ENCODE data around the gene ELAVL3. TPM values are rescaled to one million over a fixed set of nuclear protein-coding genes. Genes with fewer than 3 reads are reported as not detected.
A peak's percentile ranks its signal among the peaks of the same experiment; 100 is the strongest.
"Not testable (repeated sequence)": the region's sequence is repeated elsewhere in the genome, so short reads cannot be mapped to it uniquely, and the experiment has no call there.

The ELAVL3 gene
- total RNA-seq, 1 experiment from 2014 or later, result not detected

DNA sequence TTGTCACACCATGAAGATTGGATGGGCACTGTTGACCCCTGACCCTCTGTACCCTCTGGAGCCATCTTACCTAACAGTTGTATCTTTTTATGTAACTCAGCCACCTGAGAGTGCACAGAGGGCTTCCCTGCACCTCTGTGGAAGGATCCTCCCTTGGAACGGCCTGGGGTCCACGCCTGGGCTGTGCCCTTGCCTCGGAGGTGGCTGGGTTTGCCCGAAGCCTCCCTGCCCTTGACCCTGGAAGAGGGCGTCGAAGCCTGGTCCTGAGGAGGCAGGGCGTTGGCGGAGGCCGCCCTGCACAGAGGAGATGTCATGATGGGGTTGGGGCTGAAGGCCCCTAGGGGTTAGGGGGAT lies 46.2 kb downstream of the ELAVL3 start:
- BruUV-seq (replicated peaks), result no TSS peak
- in situ Hi-C loops (cut with HindIII; ENCODE audit: low pct_unique_long_range_greater_than_20kb, low sequenced_read_pairs) (no loop called here), intact Hi-C loops (cut with micrococcal nuclease; ENCODE audit: unreplicated experiment) (no loop called here)
- TF ChIP-seq POLR2AphosphoS5 (IDR thresholded peaks at IDR 0.05; ENCODE audit: low read depth, low read length) (no peak), SIN3A (IDR thresholded peaks at IDR 0.05; ENCODE audit: borderline replicate concordance, insufficient read depth, low read depth, low read length) (no peak), TCF7L2 (IDR thresholded peaks at IDR 0.05; ENCODE audit: low read depth, low read length) (no peak)
- TF ChIP-seq, protein P1, sequence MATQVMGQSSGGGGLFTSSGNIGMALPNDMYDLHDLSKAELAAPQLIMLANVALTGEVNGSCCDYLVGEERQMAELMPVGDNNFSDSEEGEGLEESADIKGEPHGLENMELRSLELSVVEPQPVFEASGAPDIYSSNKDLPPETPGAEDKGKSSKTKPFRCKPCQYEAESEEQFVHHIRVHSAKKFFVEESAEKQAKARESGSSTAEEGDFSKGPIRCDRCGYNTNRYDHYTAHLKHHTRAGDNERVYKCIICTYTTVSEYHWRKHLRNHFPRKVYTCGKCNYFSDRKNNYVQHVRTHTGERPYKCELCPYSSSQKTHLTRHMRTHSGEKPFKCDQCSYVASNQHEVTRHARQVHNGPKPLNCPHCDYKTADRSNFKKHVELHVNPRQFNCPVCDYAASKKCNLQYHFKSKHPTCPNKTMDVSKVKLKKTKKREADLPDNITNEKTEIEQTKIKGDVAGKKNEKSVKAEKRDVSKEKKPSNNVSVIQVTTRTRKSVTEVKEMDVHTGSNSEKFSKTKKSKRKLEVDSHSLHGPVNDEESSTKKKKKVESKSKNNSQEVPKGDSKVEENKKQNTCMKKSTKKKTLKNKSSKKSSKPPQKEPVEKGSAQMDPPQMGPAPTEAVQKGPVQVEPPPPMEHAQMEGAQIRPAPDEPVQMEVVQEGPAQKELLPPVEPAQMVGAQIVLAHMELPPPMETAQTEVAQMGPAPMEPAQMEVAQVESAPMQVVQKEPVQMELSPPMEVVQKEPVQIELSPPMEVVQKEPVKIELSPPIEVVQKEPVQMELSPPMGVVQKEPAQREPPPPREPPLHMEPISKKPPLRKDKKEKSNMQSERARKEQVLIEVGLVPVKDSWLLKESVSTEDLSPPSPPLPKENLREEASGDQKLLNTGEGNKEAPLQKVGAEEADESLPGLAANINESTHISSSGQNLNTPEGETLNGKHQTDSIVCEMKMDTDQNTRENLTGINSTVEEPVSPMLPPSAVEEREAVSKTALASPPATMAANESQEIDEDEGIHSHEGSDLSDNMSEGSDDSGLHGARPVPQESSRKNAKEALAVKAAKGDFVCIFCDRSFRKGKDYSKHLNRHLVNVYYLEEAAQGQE (IDR thresholded peaks at IDR 0.05; ENCODE audit: insufficient read depth in 1 of 2, low read depth in 2 of 2, low read length in 1 of 2), result no peak
- TF ChIP-seq, protein P2, sequence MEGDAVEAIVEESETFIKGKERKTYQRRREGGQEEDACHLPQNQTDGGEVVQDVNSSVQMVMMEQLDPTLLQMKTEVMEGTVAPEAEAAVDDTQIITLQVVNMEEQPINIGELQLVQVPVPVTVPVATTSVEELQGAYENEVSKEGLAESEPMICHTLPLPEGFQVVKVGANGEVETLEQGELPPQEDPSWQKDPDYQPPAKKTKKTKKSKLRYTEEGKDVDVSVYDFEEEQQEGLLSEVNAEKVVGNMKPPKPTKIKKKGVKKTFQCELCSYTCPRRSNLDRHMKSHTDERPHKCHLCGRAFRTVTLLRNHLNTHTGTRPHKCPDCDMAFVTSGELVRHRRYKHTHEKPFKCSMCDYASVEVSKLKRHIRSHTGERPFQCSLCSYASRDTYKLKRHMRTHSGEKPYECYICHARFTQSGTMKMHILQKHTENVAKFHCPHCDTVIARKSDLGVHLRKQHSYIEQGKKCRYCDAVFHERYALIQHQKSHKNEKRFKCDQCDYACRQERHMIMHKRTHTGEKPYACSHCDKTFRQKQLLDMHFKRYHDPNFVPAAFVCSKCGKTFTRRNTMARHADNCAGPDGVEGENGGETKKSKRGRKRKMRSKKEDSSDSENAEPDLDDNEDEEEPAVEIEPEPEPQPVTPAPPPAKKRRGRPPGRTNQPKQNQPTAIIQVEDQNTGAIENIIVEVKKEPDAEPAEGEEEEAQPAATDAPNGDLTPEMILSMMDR (IDR thresholded peaks at IDR 0.05), result no peak
- ChIA-PET CTCF (interaction anchor here (0.9 kb wide), 1 partner anchor 18 kb away, joined by 3 read pairs; no protein-coding TSS in a partner anchor), POLR2A (interaction anchor here (0.5 kb wide), 1 partner anchor 29 kb away, joined by 4 read pairs; no protein-coding TSS in a partner anchor)
- no peaks in the 10 kb centered on the region for H3K27me3 ChIP-seq (ENCODE audit: control insufficient read depth, insufficient read depth, low read length)
- H3K4me1 ChIP-seq (ENCODE audit: control insufficient read depth, insufficient read depth, low read length), result peaks cover 9% of the 10 kb centered on the region
- H3K4me3 ChIP-seq (ENCODE audit: low read depth in 2 of 2, low read length in 2 of 2), result peak overlapping the region; percentile 89 to 91
- no peaks in the 10 kb centered on the region; the same call in 1 of the 2 replicates for H3K36me3 ChIP-seq (ENCODE audit: control insufficient read depth, insufficient read depth, low read length)
- ATAC-seq (peak; percentile 44), DNase-seq (ENCODE audit: low read depth, low spot score) (no peak)
- peak overlapping the region; percentile 82 for H3K27ac ChIP-seq (ENCODE audit: low read length)
- no peaks in the 10 kb centered on the region for H3K9me3 ChIP-seq (ENCODE audit: control insufficient read depth, insufficient read depth, low read depth, low read length)

DNA sequence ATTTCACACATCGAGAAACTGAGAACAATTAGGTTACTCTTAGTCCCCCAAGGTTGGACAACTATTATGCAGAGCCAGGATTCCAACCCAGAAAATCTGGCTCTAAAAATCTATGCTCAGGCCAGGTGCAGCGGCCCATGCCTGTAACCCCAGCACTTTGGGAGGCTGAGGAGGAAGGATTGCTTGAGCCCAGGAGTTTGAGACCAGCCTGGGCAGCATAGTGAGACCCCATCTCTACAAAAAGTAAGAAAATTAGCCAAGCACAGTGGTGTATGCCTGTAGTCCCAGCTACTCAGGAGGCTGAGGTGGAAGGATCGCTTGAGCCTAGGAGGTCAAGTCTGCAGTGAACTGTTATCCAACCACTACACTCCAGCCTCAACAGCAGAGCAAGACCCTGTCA lies 47.3 kb downstream of the ELAVL3 start:
- POLR2A ChIA-PET; CTCF ChIA-PET; in situ Hi-C loops (cut with HindIII; ENCODE audit: low pct_unique_long_range_greater_than_20kb, low sequenced_read_pairs): not testable (repeated sequence)

DNA sequence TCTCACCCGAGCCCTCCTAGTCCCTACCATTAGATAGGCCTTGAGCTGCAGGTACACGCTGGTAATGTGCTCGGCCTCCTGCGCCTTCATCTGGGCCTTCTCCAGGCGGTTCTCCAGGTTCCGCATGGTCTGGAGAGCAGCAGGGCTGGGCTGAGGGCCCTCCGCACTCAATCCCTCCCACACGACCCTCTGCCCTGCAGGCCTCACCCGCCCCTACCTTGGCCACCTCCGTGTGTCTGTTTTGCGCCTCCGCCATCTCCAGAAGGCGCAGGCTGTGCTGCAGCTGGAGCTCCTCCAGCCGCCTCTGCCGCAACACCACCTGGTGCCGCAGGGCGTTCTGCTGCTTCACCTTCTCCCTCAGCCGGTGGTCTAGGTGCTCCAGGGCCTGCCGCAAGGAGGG lies 54.2 kb downstream of the ELAVL3 start:
- ATAC-seq, result no peak
- in situ Hi-C loops (cut with HindIII; ENCODE audit: low pct_unique_long_range_greater_than_20kb, low sequenced_read_pairs), result no loop called here

More for the DNA sequence above, 47.3 kb downstream of the ELAVL3 start:
- H3K4me3 ChIP-seq (ENCODE audit: low read depth in 2 of 2, low read length in 2 of 2); H3K4me1 ChIP-seq (ENCODE audit: control insufficient read depth, insufficient read depth, low read length); intact Hi-C loops (cut with micrococcal nuclease; ENCODE audit: unreplicated experiment); H3K27me3 ChIP-seq (ENCODE audit: control insufficient read depth, insufficient read depth, low read length); ATAC-seq; H3K36me3 ChIP-seq (ENCODE audit: control insufficient read depth, insufficient read depth, low read length); H3K27ac ChIP-seq (ENCODE audit: low read length); DNase-seq (ENCODE audit: low read depth, low spot score); H3K9me3 ChIP-seq (ENCODE audit: control insufficient read depth, insufficient read depth, low read depth, low read length); BruUV-seq (replicated peaks): not testable (repeated sequence)

More for the DNA sequence above, 54.2 kb downstream of the ELAVL3 start:
- H3K4me3 ChIP-seq (ENCODE audit: low read depth in 2 of 2, low read length in 2 of 2), result no peak overlapping the region
- CTCF ChIA-PET, result no interaction called here
- no peaks in the 10 kb centered on the region for H3K4me1 ChIP-seq (ENCODE audit: control insufficient read depth, insufficient read depth, low read length)
- intact Hi-C loops (cut with micrococcal nuclease; ENCODE audit: unreplicated experiment), result no loop called here
- no peak for TF ChIP-seq POLR2AphosphoS5 (IDR thresholded peaks at IDR 0.05; ENCODE audit: low read depth, low read length)
- TF ChIP-seq SIN3A (IDR thresholded peaks at IDR 0.05; ENCODE audit: borderline replicate concordance, insufficient read depth, low read depth, low read length), result no peak
- TF ChIP-seq TCF7L2 (IDR thresholded peaks at IDR 0.05; ENCODE audit: low read depth, low read length), result no peak
- TF ChIP-seq, protein P1 (IDR thresholded peaks at IDR 0.05; ENCODE audit: insufficient read depth in 1 of 2, low read depth in 2 of 2, low read length in 1 of 2), result no peak
- TF ChIP-seq, protein P2 (IDR thresholded peaks at IDR 0.05), result no peak
- no TSS peak for BruUV-seq (replicated peaks)
- no peaks in the 10 kb centered on the region for H3K9me3 ChIP-seq (ENCODE audit: control insufficient read depth, insufficient read depth, low read depth, low read length)
- POLR2A ChIA-PET, result no interaction called here
- no peak overlapping the region for H3K27ac ChIP-seq (ENCODE audit: low read length)
- DNase-seq (ENCODE audit: low read depth, low spot score), result no peak
- H3K27me3 ChIP-seq (ENCODE audit: control insufficient read depth, insufficient read depth, low read length), result no peaks in the 10 kb centered on the region
- H3K36me3 ChIP-seq (ENCODE audit: control insufficient read depth, insufficient read depth, low read length), result no peaks in the 10 kb centered on the region
